Measurements from ENCODE around the gene GSTCD. TPM values are rescaled to one million over a fixed set of nuclear protein-coding genes. Genes with fewer than 3 reads are reported as not detected.
A peak's percentile ranks its signal among the peaks of the same experiment; 100 is the strongest.
"Not testable (repeated sequence)": the region's sequence is repeated elsewhere in the genome, so short reads cannot be mapped to it uniquely, and the experiment has no call there.

Gene GSTCD
- total RNA-seq, 4 donors from 2014 or later = 8.2 to 19.6 (median 11.4) TPM

GRCh38 chr4:105714932-105715331 lies 6.3 kb downstream of the GSTCD start:
- Histone ChIP-seq H3K36me3 (peaks cover 9% of the 10 kb centered on the region), H3K27me3 (no peaks in the 10 kb centered on the region), H3K27ac (no peak overlapping the region), H3K4me1 (peaks cover 14% of the 10 kb centered on the region), H3K4me3 (no peak overlapping the region), H3K9me3 (no peaks in the 10 kb centered on the region)
- no peak for DNase-seq (ENCODE audit: low spot score in 2 of 2)
- WGBS = 79% methylated on average over 1 of the region's 1 CpG
- no peak for TF ChIP-seq EP300 (IDR thresholded peaks at IDR 0.05)
- no peak for TF ChIP-seq POLR2A (IDR thresholded peaks at IDR 0.05)
- TF ChIP-seq CTCF (IDR thresholded peaks at IDR 0.05) = no peak
- TF ChIP-seq POLR2AphosphoS5 (IDR thresholded peaks at IDR 0.05) = no peak

GRCh38 chr4:105715692-105716278 lies 7.2 kb downstream of the GSTCD start:
- peak; percentile 16 to 34 for TF ChIP-seq CTCF (IDR thresholded peaks at IDR 0.05)
- no peak for TF ChIP-seq POLR2A (IDR thresholded peaks at IDR 0.05)
- no peak for DNase-seq (ENCODE audit: low spot score in 2 of 2)
- Histone ChIP-seq H3K27me3 (no peaks in the 10 kb centered on the region), H3K27ac (no peak overlapping the region), H3K4me1 (peaks cover 13% of the 10 kb centered on the region), H3K9me3 (no peaks in the 10 kb centered on the region), H3K4me3 (no peak overlapping the region), H3K36me3 (peaks cover 9% of the 10 kb centered on the region)
- WGBS = 49% methylated on average over 4 of the region's 4 CpGs

- DNase-seq (ENCODE audit: low spot score in 2 of 2) = no peak
- no peaks in the 10 kb centered on the region for H3K27me3 ChIP-seq
- no peak overlapping the region for H3K4me3 ChIP-seq
- H3K27ac ChIP-seq = no peak overlapping the region
- 89% methylated on average over 2 of the region's 2 CpGs for WGBS
- no peaks in the 10 kb centered on the region for H3K9me3 ChIP-seq
- no peak for TF ChIP-seq POLR2A (IDR thresholded peaks at IDR 0.05)
- no peak for TF ChIP-seq POLR2AphosphoS5 (IDR thresholded peaks at IDR 0.05)
- no peak for TF ChIP-seq EP300 (IDR thresholded peaks at IDR 0.05)
- TF ChIP-seq CTCF (IDR thresholded peaks at IDR 0.05) = no peak
- H3K4me1 ChIP-seq = peaks cover 7% of the 10 kb centered on the region
- H3K36me3 ChIP-seq = peaks cover 9% of the 10 kb centered on the region
These were observed 10.6 kb downstream of the GSTCD start for GRCh38 chr4:105719204-105719603.

- no peaks in the 10 kb centered on the region for H3K9me3 ChIP-seq
- peaks cover 8% of the 10 kb centered on the region for H3K36me3 ChIP-seq
- TF ChIP-seq EP300 (IDR thresholded peaks at IDR 0.05) (no peak), POLR2A (IDR thresholded peaks at IDR 0.05) (no peak), POLR2AphosphoS5 (IDR thresholded peaks at IDR 0.05) (no peak), CTCF (IDR thresholded peaks at IDR 0.05) (no peak)
- H3K4me3 ChIP-seq = no peak overlapping the region
- H3K27ac ChIP-seq = no peak overlapping the region
- H3K27me3 ChIP-seq = no peaks in the 10 kb centered on the region
- DNase-seq (ENCODE audit: low spot score in 2 of 2) = no peak
- WGBS = 90% methylated on average over 2 of the region's 2 CpGs
- H3K4me1 ChIP-seq = no peaks in the 10 kb centered on the region
These were observed 17.0 kb downstream of the GSTCD start for GRCh38 chr4:105725623-105726022.

- H3K9me3 ChIP-seq; DNase-seq (ENCODE audit: low spot score in 2 of 2); H3K27me3 ChIP-seq; H3K27ac ChIP-seq; H3K4me1 ChIP-seq; H3K4me3 ChIP-seq: not testable (repeated sequence)
- peaks cover 15% of the 10 kb centered on the region for H3K36me3 ChIP-seq
- WGBS = 98% methylated on average over 4 of the region's 4 CpGs
These were observed 21.3 kb downstream of the GSTCD start for GRCh38 chr4:105729895-105730294.

- Histone ChIP-seq H3K36me3 (peaks cover 17% of the 10 kb centered on the region), H3K9me3 (peaks cover 14% of the 10 kb centered on the region)
- not testable (repeated sequence) for DNase-seq (ENCODE audit: low spot score in 2 of 2); H3K4me1 ChIP-seq; H3K27me3 ChIP-seq; H3K27ac ChIP-seq; H3K4me3 ChIP-seq
- 92% methylated on average over 7 of the region's 10 CpGs for WGBS
These were observed 26.6 kb downstream of the GSTCD start for GRCh38 chr4:105735217-105735616.
